ENCODE measurements around the gene SLC26A1. TPM values are rescaled to one million over a fixed set of nuclear protein-coding genes. Genes with fewer than 3 reads are reported as not detected.

Gene SLC26A1
- polyA plus RNA-seq, 4 donors, result 6.7 to 17.3 (median 13.6) TPM

- no peak for DNase-seq (ENCODE audit: low read depth in 4 of 4, low spot score in 2 of 4)
These were observed 25.8 kb downstream of the SLC26A1 start for GRCh38 chr4:967113-968104.

GRCh38 chr4:966266-967112 lies 26.7 kb downstream of the SLC26A1 start:
- no peak for DNase-seq (ENCODE audit: low read depth in 4 of 4, low spot score in 2 of 4)

- no peak for DNase-seq (ENCODE audit: low read depth in 4 of 4, low spot score in 2 of 4)
These were observed 27.5 kb downstream of the SLC26A1 start for GRCh38 chr4:965766-966134.

GRCh38 chr4:965048-965765 lies 28.0 kb downstream of the SLC26A1 start:
- no peak for DNase-seq (ENCODE audit: low read depth in 4 of 4, low spot score in 2 of 4)

- DNase-seq (ENCODE audit: low read depth in 4 of 4, low spot score in 2 of 4), result no peak
These were observed 28.7 kb downstream of the SLC26A1 start for GRCh38 chr4:964346-965025.

GRCh38 chr4:963276-964225 lies 29.7 kb downstream of the SLC26A1 start:
- no peak for DNase-seq (ENCODE audit: low read depth in 4 of 4, low spot score in 2 of 4)

- no peak for DNase-seq (ENCODE audit: low read depth in 4 of 4, low spot score in 2 of 4)
These were observed 30.7 kb downstream of the SLC26A1 start for GRCh38 chr4:962231-963208.

GRCh38 chr4:961351-962230 lies 31.6 kb downstream of the SLC26A1 start:
- no peak for DNase-seq (ENCODE audit: low read depth in 4 of 4, low spot score in 2 of 4)

GRCh38 chr4:960636-961350 lies 32.4 kb downstream of the SLC26A1 start:
- DNase-seq (ENCODE audit: low read depth in 4 of 4, low spot score in 2 of 4), result no peak

- DNase-seq (ENCODE audit: low read depth in 4 of 4, low spot score in 2 of 4), result no peak
These were observed 33.0 kb downstream of the SLC26A1 start for GRCh38 chr4:960140-960635.

GRCh38 chr4:959338-960139 lies 33.7 kb downstream of the SLC26A1 start:
- DNase-seq (ENCODE audit: low read depth in 4 of 4, low spot score in 2 of 4), result no peak

GRCh38 chr4:958696-959337 lies 34.4 kb downstream of the SLC26A1 start:
- DNase-seq (ENCODE audit: low read depth in 4 of 4, low spot score in 2 of 4), result no peak

GRCh38 chr4:958314-958665 lies 34.9 kb downstream of the SLC26A1 start:
- DNase-seq (ENCODE audit: low read depth in 4 of 4, low spot score in 2 of 4), result no peak

- no peak for DNase-seq (ENCODE audit: low read depth in 4 of 4, low spot score in 2 of 4)
These were observed 35.5 kb downstream of the SLC26A1 start for GRCh38 chr4:957581-958313.

Data from left renal cortex interstitium (tissue), 4 donors.